Measurements from ENCODE around the gene CCDC7.

GRCh38 chr10:32923849-32924248 lies 477.9 kb downstream of the CCDC7 start:
- TF ChIP-seq CTCF (IDR thresholded peaks at IDR 0.05) (no peak), POLR2A (IDR thresholded peaks at IDR 0.05) (no peak)

Measured in right lobe of liver (tissue), 4 donors.